ENCODE measurements around the gene OXER1.

DNA sequence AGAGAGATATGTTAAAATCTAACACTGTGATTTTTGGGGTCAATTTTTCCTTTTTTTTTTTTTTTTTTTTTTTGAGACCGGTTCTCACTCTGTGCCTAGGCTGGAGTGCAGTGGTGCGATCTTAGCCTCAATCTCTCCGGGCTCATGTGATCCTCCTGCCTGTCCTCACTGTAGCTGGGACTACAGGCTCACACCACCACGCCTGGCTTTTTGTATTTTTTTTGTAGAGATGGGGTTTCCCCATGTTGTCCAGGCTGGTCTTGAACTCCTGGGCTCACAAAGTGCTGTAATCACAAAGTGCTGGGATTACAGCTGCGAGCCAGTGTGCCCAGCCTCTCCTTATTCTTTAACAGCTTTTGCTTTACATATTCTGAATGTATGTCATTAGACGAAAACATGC, 31.3 kb upstream of the OXER1 start:
- TF ChIP-seq POLR2AphosphoS5 (IDR thresholded peaks at IDR 0.05; ENCODE audit: borderline replicate concordance, low read depth, low read length) (no peak), EZH2 (IDR thresholded peaks at IDR 0.05) (no peak)

Measured in SK-N-MC (cell line).